Measurements from ENCODE around the gene OPCML.

DNA sequence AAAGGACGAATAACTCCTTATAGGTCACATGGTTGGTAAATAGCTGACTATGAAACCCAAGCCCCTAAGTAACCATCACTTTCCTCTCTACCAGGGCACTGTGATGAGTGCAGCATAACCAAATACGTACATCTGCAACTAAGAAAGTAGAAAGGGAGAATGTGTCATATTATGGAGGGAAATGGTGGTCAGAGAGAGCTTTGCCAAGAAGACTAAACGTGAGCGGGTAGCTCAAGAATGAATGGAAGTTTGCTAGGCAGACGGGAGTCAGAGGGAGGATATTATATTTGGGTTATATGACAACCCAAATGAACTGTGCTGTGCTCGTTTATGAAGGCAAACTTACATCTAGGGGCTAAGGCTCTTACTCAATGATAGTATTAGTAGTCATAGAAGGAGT is 537.3 kb downstream of the OPCML start:
- TF ChIP-seq, protein P1, sequence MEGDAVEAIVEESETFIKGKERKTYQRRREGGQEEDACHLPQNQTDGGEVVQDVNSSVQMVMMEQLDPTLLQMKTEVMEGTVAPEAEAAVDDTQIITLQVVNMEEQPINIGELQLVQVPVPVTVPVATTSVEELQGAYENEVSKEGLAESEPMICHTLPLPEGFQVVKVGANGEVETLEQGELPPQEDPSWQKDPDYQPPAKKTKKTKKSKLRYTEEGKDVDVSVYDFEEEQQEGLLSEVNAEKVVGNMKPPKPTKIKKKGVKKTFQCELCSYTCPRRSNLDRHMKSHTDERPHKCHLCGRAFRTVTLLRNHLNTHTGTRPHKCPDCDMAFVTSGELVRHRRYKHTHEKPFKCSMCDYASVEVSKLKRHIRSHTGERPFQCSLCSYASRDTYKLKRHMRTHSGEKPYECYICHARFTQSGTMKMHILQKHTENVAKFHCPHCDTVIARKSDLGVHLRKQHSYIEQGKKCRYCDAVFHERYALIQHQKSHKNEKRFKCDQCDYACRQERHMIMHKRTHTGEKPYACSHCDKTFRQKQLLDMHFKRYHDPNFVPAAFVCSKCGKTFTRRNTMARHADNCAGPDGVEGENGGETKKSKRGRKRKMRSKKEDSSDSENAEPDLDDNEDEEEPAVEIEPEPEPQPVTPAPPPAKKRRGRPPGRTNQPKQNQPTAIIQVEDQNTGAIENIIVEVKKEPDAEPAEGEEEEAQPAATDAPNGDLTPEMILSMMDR (IDR thresholded peaks at IDR 0.05; ENCODE audit: insufficient read depth, low read length, poor library complexity, severe bottlenecking), result no peak
- TF ChIP-seq EZH2phosphoT487 (conservative IDR thresholded peaks at IDR 0.05; ENCODE audit: low read length), result no peak
